Upper lobe of left lung (tissue), 4 donors: ENCODE data around the gene SLC25A21.

Experiments used
- CTCF ChIP-seq, 6 experiments: fragments of 450-650 bp in 4 of 6; fragments of 200-600 bp in 2 of 6; sonication (generic) in 2 of 6; IDR thresholded peaks; one replicate each; pipeline ENCODE4 v1.5.1; 2016 to 2019; ENCODE audit warnings: antibody characterized with exemption in 6 of 6
- POLR2A ChIP-seq, 4 donors: fragments of 450-650 bp; IDR thresholded peaks; one replicate each; pipeline ENCODE4 v1.5.1; 2016 to 2017; ENCODE audit warnings: antibody characterized with exemption in 4 of 4, mild to moderate bottlenecking in 2 of 4
- POLR2AphosphoS5 ChIP-seq, 2 donors: sonication (generic); formaldehyde crosslinking; IDR thresholded peaks; one replicate each; pipeline ENCODE4 v1.5.1; 2017; ENCODE audit warnings: antibody characterized with exemption in 2 of 2

GRCh38 chr14:36751920-36752319 lies 420.5 kb downstream of the SLC25A21 start:
- no peak for TF ChIP-seq POLR2A (IDR thresholded peaks at IDR 0.05)
- no peak for TF ChIP-seq CTCF (IDR thresholded peaks at IDR 0.05)
- no peak for TF ChIP-seq POLR2AphosphoS5 (IDR thresholded peaks at IDR 0.05)
